Measurements from ENCODE around the gene MYOG.
A peak's percentile ranks its signal among the peaks of the same experiment; 100 is the strongest.

Gene MYOG

DNA sequence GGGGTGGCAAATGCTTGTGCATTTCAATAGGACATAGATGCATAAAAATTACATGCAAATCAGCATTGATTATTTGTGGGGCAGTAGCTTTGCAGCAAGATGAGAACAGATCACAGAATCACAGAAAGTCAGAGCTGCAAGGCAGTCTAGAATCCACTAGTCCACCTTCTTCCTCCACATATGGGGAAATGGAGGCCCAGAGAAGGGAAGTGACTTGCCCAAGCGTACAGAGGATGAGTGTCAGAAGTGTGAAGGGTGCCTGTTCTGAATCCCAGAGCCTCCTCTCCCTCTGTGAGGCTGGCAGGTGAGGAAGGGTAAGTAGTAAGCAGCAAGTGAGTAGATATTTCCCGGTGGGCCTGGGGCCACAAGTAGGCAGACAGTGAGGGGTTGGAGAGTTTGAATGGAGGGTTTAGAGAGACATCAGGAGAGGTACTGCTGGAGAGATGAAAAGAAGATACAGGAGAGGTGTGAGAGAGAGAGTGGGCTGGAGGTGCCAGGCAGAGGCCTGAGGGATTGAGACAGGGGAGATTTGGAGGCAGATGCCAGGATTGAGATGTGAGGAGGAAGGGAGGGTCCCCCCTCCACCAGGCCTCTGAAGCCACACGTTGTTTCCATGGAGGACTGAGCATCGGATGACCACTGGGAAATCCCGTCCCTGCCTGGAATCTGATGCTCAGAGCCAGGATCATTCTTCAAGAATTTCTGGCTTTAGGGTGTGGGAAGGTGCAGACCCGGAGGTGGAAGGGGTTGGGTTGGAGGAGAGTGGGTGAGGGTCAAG lies 4.8 kb upstream of the MYOG start:
- DNase-seq: no peak

- DNase-seq: no peak
Observed at GRCh38 chr1:203089651-203090045, 3.8 kb upstream of the MYOG start.

GRCh38 chr1:203089001-203089650 lies 3.3 kb upstream of the MYOG start:
- no peak for DNase-seq

DNA sequence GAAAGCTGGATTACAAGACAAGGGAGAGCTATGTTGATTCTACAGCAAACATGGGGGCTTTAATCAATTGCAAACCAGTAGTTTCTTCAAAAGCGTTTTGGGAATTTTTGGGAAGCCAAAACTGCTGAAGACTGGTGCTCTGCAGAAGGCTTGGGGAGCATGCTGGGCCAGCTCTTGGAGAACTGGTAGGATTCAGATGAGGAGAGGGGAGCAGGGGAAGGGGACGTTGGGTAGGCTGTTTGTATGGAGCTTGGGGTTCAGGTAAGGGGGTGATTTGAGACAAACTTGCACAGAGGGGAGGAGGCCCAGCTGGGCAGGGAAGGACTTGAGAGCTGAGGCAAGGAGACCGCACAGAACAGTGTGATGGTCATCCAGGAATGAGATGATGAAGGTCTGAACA lies 2.6 kb upstream of the MYOG start:
- no peak for DNase-seq

DNA sequence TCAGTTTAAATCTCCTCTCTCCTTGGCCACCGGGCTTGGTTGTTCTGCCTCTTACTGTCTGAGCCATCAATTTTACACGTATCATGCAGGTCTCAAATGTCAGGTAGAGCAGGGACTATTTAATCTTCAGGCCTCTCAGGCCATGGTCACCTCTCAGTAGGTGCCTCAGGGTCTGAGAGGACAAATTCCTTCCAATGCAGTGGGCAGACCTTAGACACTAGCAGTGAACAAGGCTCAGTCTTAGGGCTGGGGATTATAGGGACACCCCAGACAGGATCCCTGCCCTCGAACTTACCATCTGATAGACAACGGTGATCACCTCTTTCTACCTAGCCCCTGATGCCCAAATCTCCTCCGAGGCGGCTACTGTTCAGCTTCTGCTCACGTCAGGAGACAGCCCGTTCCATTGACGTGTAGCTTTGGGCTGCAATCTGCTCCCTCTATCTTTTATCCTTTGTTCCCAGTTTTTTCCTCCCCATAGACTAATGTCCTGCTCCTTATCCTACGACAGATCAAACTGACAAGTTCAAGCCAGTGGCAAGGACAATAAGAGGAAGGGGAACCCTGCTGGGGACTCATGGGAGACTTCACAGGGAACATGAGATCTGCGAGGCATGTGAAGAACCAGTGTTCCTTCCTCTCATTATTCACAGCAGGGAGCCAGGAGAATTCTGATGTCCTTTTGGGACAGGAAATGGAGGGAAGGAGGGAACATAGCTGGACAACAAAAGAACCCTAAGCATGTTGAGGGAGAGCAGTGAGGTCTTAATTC lies 1.4 kb upstream of the MYOG start:
- DNase-seq: no peak

DNA sequence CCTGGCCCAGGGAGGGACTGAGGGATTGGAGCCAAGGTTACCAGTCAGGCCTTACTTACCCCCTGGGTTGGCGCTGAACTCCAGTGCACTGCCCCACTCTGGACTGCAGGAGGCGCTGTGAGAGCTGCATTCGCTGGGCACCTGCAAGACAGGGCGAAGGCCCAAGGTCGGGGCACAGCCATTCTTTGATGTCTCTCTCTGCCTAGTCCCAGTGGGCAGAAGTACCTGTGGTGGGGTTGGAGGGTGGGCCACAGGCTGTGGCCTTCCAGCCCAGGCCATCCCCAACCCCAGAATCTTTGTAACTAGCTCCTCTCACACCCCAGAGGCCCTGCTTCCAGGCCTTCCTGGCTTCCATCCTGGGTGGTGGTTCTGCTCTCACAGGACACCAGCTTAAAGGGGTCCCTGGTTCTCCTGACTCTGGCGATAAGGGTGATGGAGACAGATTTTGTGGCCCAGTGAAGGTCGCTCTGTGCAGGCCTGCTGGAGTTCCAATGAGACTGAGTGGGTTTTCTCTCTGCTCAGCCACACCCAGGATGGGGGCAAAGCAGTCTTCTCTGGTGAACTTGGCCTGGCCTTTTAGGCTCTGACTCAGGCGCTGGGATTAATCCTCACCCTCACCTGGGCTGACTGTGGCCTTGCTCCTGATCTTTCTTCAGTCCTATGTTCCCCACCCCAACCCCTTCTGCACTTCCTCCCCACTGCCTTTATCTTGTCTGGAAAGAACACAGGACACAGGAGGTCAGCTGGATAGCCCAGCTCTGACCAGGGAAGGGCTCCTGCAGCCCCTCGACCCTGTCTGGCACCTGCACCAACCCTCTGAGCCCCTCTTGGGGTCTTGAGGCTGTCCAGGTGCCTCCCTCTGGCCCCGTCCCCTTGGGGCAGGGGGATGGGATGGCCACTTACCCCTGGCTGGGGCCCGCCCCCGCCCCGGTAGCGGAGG lies 954 bp downstream of the MYOG start:
- DNase-seq: peak; percentile 29

- DNase-seq: no peak
Observed at GRCh38 chr1:203083463-203083921, 2.3 kb downstream of the MYOG start.

DNA sequence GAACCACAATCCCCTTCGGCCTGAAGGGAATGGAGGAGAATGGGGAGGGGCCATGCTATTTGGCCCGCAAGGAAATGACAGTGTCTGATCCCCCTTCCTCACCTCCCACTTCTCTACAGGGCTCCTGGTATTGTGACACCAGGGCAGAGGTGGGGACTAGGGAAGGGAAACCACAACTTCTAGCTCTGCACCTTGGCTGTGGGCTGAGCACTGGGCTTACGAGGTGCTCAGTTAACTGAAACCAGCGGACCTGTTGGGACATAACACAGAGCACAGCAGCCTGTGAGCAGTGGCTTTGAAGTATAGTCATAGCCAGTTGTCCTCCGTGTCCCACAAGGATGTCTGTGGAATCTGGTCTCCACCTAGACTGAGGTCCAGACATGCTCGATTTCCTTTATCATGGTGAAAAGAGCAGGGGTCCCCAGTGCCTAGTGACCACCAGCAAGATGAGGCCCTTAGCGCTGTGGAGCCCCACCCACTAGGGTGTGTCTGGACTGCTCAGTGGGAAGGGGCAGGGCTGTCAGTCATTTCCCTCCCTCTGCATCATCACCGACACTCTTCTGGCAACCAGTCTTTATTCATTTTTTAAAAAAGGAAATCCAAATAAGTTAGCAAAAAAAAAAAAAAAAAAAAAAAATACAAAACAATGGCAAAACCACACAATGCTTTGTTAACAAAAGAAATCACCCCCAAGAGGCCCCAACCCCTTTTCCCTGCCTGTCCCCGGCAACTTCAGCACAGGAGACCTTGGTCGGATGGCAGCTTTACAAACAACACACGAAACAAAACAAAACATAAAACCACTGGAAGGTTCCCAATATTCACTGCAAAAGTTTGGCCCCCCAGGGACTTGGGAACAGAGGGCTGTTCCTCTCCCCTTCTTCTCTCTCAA lies 3.0 kb downstream of the MYOG start:
- DNase-seq: no peak

DNA sequence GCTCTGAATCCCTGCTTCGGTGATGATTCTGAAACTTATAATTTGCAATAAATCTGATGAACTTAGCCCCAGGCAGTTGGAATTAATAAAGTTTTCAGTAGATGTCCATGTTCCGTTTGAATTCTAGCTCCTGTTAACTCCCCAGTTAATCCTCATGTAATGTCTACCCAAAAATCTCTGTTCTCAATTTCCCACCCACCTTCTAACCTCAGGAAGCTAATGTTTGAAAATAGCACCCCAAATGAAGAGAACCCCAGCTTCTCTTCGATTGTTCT lies 3.6 kb downstream of the MYOG start:
- no peak for DNase-seq

GRCh38 chr1:203081465-203082230 lies 4.2 kb downstream of the MYOG start:
- no peak for DNase-seq

- DNase-seq: no peak
Observed at GRCh38 chr1:203080456-203080855, 5.4 kb downstream of the MYOG start.

GRCh38 chr1:203078478-203078877 lies 7.3 kb downstream of the MYOG start:
- no peak for DNase-seq

DNA sequence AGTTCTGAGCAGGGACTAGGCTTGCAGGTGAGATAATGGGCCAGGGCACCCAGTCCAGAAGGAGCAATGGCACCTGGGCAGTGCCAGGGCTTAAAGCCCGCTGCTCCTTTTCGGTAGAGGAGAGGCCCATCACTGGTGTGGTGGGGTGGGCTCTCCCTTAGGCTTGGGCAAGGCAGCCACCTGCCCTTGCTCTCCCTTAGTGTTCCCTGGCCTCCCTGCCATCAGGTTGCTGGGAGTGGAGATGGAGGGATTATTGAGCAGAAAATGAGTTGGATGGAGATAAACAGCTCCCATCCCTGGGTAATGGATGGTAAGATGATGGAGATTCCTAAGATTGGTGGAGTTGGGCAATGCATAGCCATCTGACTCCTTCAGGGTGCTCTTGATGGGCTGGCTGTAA lies 7.9 kb downstream of the MYOG start:
- DNase-seq: no peak

GRCh38 chr1:203077367-203077766 lies 8.4 kb downstream of the MYOG start:
- no peak for DNase-seq

GRCh38 chr1:203076031-203076511 lies 9.7 kb downstream of the MYOG start:
- DNase-seq: peak; percentile 21

DNA sequence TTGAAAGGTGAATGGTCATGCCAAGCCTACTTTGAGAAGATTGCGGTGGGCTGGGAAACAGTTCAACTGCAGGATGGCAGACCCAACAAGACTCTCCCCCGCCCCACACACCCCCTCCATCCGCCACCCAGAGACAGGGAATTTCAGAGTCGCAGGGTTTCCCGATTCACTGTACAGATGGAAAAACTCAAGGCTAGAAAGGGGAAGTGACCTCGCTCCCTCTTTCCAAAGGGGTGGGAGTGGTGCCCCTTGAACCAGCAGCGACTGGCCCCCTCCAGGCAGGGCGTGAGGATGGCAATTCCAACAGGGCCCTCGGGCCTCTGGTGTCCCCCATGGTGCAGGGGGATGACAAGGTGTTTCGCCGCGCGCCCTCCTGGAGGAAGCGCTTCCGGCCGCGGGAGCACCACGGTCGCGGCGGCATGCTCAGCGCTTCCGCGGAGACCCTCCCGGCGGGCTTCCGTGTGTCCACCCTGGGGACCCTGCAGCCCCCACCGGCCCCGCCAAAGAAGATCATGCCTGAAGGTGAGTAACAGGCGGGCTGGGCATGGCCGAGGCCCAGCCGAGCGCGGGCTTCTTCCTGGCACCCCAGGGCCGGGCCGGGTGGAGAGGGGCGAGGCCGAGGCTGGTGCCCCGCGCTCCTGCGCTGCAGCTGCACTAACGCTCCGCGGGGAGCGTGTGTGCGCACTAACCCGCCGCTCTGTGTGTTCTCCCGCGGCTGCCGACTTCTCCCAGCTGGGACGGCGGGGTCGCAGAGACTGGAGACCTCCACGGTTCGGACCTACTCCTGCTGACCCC lies 10.4 kb downstream of the MYOG start:
- DNase-seq: no peak

DNA sequence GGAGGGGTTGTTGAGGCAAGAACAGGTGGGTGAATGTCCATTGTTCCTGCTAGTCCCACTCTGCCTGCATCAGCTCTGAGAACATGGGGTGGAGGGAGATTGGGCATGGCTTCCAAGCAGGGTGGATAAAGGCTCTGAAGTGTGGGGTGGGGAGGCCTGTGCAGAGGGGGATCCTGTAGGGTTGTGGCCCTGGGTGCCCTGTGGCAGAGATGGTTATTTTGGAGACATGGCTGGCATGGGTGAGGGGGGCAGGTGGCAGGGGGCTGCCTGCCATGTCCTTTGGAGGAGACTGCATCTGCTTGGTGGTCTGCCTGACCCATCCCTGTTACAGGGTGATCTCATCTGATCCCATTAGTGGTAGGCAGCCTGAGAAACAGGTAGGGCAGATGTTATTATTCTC lies 11.2 kb downstream of the MYOG start:
- DNase-seq: no peak

- no peak for DNase-seq
Observed at GRCh38 chr1:203073469-203073868, 12.3 kb downstream of the MYOG start.

DNA sequence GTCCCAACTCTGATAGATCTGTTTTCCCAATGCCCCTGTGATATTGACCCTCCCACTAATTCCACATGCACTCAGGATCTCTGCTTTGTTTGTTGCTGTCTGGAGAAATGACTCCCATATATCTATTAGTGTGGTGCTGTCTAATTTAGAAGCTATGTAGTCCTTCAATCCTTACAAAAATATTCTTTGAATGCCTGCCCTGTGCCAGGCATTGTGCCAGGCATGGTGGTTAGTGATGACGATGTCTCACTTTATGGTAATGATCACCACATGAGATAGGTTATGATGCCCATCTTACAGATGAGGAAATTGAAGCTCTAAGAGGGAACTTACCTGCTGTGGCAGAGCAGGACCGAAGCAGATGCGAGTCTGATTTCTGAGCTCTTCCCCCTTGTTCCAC lies 12.9 kb downstream of the MYOG start:
- no peak for DNase-seq

DNA sequence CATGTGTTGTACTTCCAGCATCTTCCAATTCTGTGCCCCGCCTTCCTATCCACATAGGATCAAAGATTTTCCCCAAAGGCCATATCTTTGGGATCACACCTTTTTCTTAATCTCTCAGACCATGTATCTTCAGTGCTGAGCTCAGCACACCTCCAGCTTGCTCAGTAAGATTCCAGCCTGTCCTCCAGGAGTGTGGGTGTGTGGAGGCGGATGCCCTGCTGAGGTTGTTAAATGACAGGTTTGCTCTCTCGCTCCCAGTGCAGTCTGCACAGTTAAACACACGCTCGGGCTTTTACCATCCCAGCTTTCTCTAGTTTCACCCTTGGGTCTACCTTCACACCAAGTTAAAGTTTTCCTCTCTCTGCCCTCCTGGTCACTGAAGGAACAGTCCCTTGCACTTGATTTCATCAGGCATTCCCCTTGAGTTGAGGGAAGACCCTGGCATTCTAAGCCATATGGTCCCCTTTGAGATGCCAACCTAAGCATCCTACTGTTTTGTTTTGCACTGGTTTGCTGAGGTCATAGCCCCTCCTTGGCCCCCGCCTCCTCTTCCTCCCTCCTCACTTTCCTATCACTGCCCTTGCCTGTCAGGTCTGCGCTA lies 13.7 kb downstream of the MYOG start:
- no peak for DNase-seq

Measured in hematopoietic multipotent progenitor cell treated with erythropoietin and hydrocortisone succinate and interleukin-3 and kit ligand, for 8 days (in vitro differentiated cells).